Esophagus squamous epithelium (tissue), 5 donors: ENCODE results near the gene CCDC85C. TPM values are rescaled to one million over a fixed set of nuclear protein-coding genes. Genes with fewer than 3 reads are reported as not detected.

ENCODE experiments used
- DNase-seq: peaks from one replicate; lab custom pipeline; 2025; lab: John Stamatoyannopoulos, UW
- H3K27ac ChIP-seq, 4 donors: fragments of 200-600 bp; sonication (generic); one replicate each; pipeline ENCODE4 v1.5.1; 2016 to 2019; ENCODE audit warnings: mild to moderate bottlenecking in 1 of 4
- H3K27me3 ChIP-seq, 4 donors: fragments of 200-600 bp; sonication (generic); 1 replicate in 3 of 4; 2 replicates in 1 of 4; pipeline versions ENCODE4 v1.5.1 to v1.6.0; 2017 to 2021; ENCODE audit warnings: antibody characterized with exemption in 1 of 4
- H3K36me3 ChIP-seq, 3 donors: fragments of 200-600 bp; sonication (generic); one replicate each; pipeline ENCODE4 v1.5.1; 2016 to 2019
- H3K4me1 ChIP-seq, 3 donors: fragments of 200-600 bp; sonication (generic); one replicate each; pipeline ENCODE4 v1.5.1; 2017 to 2019
- H3K4me3 ChIP-seq, 4 donors: fragments of 200-600 bp; sonication (generic); 1 replicate in 3 of 4; 2 replicates in 1 of 4; pipeline ENCODE4 v1.5.1; 2016 to 2019; ENCODE audit warnings: mild to moderate bottlenecking in 2 of 4, moderate library complexity in 1 of 4
- H3K9me3 ChIP-seq, 3 donors: fragments of 200-600 bp; sonication (generic); one replicate each; pipeline ENCODE4 v1.5.1; 2016 to 2019
- POLR2A ChIP-seq, 4 donors: fragments of 450-650 bp; IDR thresholded peaks; one replicate each; pipeline ENCODE4 v1.6.1; 2017; ENCODE audit warnings: antibody characterized with exemption in 4 of 4, mild to moderate bottlenecking in 4 of 4, moderate library complexity in 3 of 4
- WGBS, 2 donors: methylation state at CpG; one replicate each; pipeline ENCODE4 v1.1.5; 2018; 5-methylcytosine and 5-hydroxymethylcytosine counted together
- intact Hi-C: fragments of 100-400 bp; cut with DNase I; formaldehyde crosslinking; loops from one replicate; pipeline ENCODE4 v1.15.0; 2022
- total RNA-seq, 4 donors: library from RNA; depleted of rRNA; stranded (reverse); fragments of >200 nt; gene quantifications; one replicate each; pipeline ENCODE4 v1.1.0, GENCODE V29; 2016
- TF ChIP-seq, protein P1 (sequence below), 6 experiments: fragments of 450-650 bp in 4 of 6; fragments of 200-600 bp in 2 of 6; sonication (generic) in 2 of 6; IDR thresholded peaks; one replicate each; pipeline ENCODE4 v1.5.1; 2016 to 2019; ENCODE audit warnings: antibody characterized with exemption in 6 of 6, mild to moderate bottlenecking in 4 of 6, moderate library complexity in 4 of 6
- donor health status: DM: yes; HTN: yes; CAD: no.

Gene CCDC85C
- total RNA-seq, 4 donors from 2014 or later, result 23.4 to 52.0 (median 27.1) TPM

DNA sequence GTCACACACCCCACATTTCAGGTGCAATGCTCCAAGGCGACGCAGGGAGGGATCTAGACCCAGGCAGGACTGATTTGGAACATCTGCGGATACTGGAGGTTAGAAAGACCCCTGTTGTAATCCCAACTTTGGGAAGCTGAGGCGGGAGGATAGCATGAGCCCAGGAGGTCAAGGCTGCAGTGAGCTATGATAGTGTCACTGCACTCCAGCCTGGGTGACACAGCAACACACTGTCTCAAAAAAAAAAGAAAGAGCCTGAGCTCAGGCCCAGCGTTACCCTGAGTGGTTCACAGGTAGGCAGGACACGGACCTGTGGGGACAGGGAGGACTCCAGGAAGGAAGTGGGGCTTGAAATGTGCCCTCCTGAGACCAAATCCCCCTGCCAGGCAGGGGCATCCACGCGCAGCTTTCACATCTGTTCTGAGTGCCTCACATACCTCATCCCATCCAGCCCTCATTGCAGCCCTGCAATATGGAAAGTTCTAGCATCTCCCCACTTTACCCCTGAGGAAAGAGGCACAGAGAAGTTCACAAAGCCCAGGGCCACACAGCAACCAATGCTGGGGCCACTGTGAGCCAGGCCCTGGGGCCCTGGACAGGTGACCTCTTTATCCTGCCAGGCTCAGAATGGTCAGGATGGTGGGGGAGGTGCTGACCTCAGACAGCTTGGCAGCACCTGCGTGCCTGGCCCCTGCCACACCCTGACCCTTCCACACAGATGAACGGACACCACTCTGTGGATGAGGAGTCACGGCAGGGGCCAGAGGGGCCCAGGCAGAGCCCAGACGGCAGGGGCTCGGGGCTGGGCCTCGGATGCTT, 34.1 kb downstream of the CCDC85C start:
- Histone ChIP-seq H3K4me3 (no peak overlapping the region), H3K4me1 (peaks cover 56 to 99% (median 74%) of the 10 kb centered on the region in 3 donors), H3K27ac (peak overlapping the region in 3 of 4 donors; percentile 64 to 97 (median 76)), H3K9me3 (no peaks in the 10 kb centered on the region), H3K36me3 (no peaks in the 10 kb centered on the region), H3K27me3 (no peaks in the 10 kb centered on the region)
- TF ChIP-seq, protein P1, sequence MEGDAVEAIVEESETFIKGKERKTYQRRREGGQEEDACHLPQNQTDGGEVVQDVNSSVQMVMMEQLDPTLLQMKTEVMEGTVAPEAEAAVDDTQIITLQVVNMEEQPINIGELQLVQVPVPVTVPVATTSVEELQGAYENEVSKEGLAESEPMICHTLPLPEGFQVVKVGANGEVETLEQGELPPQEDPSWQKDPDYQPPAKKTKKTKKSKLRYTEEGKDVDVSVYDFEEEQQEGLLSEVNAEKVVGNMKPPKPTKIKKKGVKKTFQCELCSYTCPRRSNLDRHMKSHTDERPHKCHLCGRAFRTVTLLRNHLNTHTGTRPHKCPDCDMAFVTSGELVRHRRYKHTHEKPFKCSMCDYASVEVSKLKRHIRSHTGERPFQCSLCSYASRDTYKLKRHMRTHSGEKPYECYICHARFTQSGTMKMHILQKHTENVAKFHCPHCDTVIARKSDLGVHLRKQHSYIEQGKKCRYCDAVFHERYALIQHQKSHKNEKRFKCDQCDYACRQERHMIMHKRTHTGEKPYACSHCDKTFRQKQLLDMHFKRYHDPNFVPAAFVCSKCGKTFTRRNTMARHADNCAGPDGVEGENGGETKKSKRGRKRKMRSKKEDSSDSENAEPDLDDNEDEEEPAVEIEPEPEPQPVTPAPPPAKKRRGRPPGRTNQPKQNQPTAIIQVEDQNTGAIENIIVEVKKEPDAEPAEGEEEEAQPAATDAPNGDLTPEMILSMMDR (IDR thresholded peaks at IDR 0.05), result no peak
- no peak for TF ChIP-seq POLR2A (IDR thresholded peaks at IDR 0.05)
- 80 to 85% methylated on average over 7 to 8 of the region's 14 CpGs for WGBS, 2 donors
- DNase-seq, result no peak
- intact Hi-C loops, result no loop called here

GRCh38 chr14:99568567-99569560, 35.1 kb downstream of the CCDC85C start:
- no peaks in the 10 kb centered on the region for H3K36me3 ChIP-seq
- H3K9me3 ChIP-seq, result no peaks in the 10 kb centered on the region
- peak overlapping the region in 3 of 4 donors; percentile 70 to 97 (median 79) for H3K27ac ChIP-seq
- H3K4me1 ChIP-seq, result peaks cover 56 to 99% (median 74%) of the 10 kb centered on the region in 3 donors
- intact Hi-C loops, result no loop called here
- WGBS, 2 donors, result 75 to 89% methylated on average over 4 to 8 of the region's 22 CpGs
- TF ChIP-seq, protein P1 (IDR thresholded peaks at IDR 0.05), result no peak
- TF ChIP-seq POLR2A (IDR thresholded peaks at IDR 0.05), result no peak
- H3K27me3 ChIP-seq, result no peaks in the 10 kb centered on the region
- H3K4me3 ChIP-seq, result no peak overlapping the region
- DNase-seq, result no peak

DNA sequence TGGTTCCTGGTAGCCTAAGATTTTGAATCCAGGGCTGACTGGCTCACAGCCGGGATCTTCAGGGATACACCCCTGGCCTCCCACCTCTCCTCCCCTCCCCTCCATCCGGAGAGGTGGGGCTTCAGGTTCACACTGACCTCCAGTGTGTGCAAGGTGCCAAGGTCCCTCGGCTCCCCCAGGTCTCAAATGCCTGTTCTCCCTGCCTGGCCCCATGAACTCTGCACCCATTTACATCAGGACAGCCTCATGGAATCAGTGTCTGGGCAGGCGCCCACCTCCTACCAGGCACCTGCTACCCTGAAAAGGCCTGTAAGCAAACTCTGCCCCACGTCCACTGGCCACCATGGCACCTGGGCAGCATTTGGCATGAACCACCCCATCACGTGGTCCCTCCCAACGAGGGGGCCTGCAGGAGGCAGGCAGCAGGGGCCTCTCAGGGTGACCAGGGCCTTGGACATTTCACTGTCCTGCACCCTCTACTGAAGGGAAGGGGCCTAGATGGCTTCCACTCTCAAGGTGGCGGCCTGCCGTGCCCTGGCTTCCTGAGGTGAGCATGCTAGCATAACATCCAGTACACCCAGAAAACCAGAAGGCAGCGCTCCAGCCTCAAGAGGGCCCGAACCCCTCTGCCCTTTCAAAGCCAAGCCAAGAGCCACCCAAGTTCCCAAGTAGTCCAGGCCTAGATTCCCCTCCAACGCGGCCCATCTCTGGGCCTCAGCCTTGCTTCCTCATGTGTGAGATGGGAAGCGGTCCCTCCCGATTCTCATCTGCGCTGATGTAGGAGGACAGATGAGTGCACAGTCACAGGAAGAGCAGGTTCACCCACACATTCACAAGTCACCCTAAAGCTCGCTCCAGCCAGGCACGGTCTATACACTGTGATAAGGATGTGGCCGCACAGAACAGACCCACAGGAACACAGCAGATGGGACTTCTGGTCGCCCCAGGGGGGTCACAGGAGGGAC, 37.3 kb downstream of the CCDC85C start:
- H3K9me3 ChIP-seq, result no peaks in the 10 kb centered on the region
- peak overlapping the region; percentile 61 to 97 (median 77) for H3K27ac ChIP-seq
- H3K27me3 ChIP-seq, result no peaks in the 10 kb centered on the region
- no peak for DNase-seq
- 66 to 74% methylated on average over 7 to 12 of the region's 20 CpGs for WGBS, 2 donors
- no peaks in the 10 kb centered on the region for H3K36me3 ChIP-seq
- H3K4me3 ChIP-seq, result no peak overlapping the region
- TF ChIP-seq, protein P1 (IDR thresholded peaks at IDR 0.05), result no peak
- TF ChIP-seq POLR2A (IDR thresholded peaks at IDR 0.05), result no peak
- intact Hi-C loops, result no loop called here
- H3K4me1 ChIP-seq, result peaks cover 56 to 99% (median 74%) of the 10 kb centered on the region in 3 donors

DNA sequence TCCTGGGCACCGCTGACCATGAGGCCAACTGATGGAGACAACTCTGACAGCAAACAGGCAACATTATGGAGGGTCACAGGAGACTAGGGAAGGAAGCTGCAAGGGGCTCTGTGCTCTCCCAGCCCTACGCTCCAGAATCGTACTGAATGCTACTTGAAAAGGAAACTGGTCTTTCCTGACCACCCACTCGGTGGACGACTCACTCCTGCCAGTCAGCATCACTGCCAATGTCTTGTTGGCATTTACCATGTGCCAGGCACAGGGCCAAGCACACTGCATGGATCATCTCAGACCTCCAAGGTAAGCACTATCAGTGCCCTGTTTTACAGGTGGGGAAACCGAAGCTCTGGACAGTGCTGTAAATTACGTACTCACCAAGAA, 38.0 kb downstream of the CCDC85C start:
- H3K4me3 ChIP-seq, result no peak overlapping the region
- intact Hi-C loops, result no loop called here
- 34 to 35% methylated on average over 7 of the region's 7 CpGs for WGBS, 2 donors
- H3K27me3 ChIP-seq, result no peaks in the 10 kb centered on the region
- H3K36me3 ChIP-seq, result no peaks in the 10 kb centered on the region
- H3K9me3 ChIP-seq, result no peaks in the 10 kb centered on the region
- peak overlapping the region; percentile 61 to 97 (median 77) for H3K27ac ChIP-seq
- no peak for TF ChIP-seq POLR2A (IDR thresholded peaks at IDR 0.05)
- TF ChIP-seq, protein P1 (IDR thresholded peaks at IDR 0.05), result no peak
- peaks cover 58 to 99% (median 75%) of the 10 kb centered on the region in 3 donors for H3K4me1 ChIP-seq
- no peak for DNase-seq
